HG02798 (cell line): ENCODE results near the gene DYNC1H1.

Experiments
- ATAC-seq: cut with Tn5 transposase; IDR thresholded peaks from one replicate; pipeline ENCODE4 v1.9.1; 2021; ENCODE audit warnings: mild to moderate bottlenecking; ENCODE audit not compliant: unreplicated experiment, poor library complexity

The DYNC1H1 gene

GRCh38 chr14:101986953-101987352 is 22.6 kb downstream of the DYNC1H1 start:
- no peak for ATAC-seq

GRCh38 chr14:101988377-101988776 is 24.0 kb downstream of the DYNC1H1 start:
- ATAC-seq, result no peak

- no peak for ATAC-seq
Measured at GRCh38 chr14:101991352-101991751, 27.0 kb downstream of the DYNC1H1 start.

GRCh38 chr14:101992708-101993107 is 28.3 kb downstream of the DYNC1H1 start:
- ATAC-seq, result peak; percentile 89

GRCh38 chr14:101997429-101998336 is 33.3 kb downstream of the DYNC1H1 start:
- ATAC-seq, result no peak

- no peak for ATAC-seq
Measured at GRCh38 chr14:102000902-102001301, 36.5 kb downstream of the DYNC1H1 start.

GRCh38 chr14:102005336-102005735 is 41.0 kb downstream of the DYNC1H1 start:
- ATAC-seq, result no peak

- no peak for ATAC-seq
Measured at GRCh38 chr14:102007916-102008418, 43.6 kb downstream of the DYNC1H1 start.

- ATAC-seq, result no peak
Measured at GRCh38 chr14:102008891-102009290, 44.5 kb downstream of the DYNC1H1 start.

GRCh38 chr14:102011631-102012030 is 47.3 kb downstream of the DYNC1H1 start:
- ATAC-seq, result no peak

- no peak for ATAC-seq
Measured at GRCh38 chr14:102012336-102012735, 48.0 kb downstream of the DYNC1H1 start.

- ATAC-seq, result no peak
Measured at GRCh38 chr14:102013669-102014200, 49.4 kb downstream of the DYNC1H1 start.

GRCh38 chr14:102015045-102015685 is 50.8 kb downstream of the DYNC1H1 start:
- ATAC-seq, result no peak

- no peak for ATAC-seq
Measured at GRCh38 chr14:102015771-102016170, 51.4 kb downstream of the DYNC1H1 start.

GRCh38 chr14:102016420-102017090 is 52.2 kb downstream of the DYNC1H1 start:
- ATAC-seq, result no peak

GRCh38 chr14:102018251-102018650 is 53.9 kb downstream of the DYNC1H1 start:
- no peak for ATAC-seq

GRCh38 chr14:102019006-102019540 is 54.7 kb downstream of the DYNC1H1 start:
- no peak for ATAC-seq

- no peak for ATAC-seq
Measured at GRCh38 chr14:102020058-102020971, 55.9 kb downstream of the DYNC1H1 start.

- ATAC-seq, result no peak
Measured at GRCh38 chr14:102026934-102027333, 62.6 kb downstream of the DYNC1H1 start.
